ENCODE data around the gene RPE. TPM values are rescaled to one million over a fixed set of nuclear protein-coding genes. Genes with fewer than 3 reads are reported as not detected.

The RPE gene
- total RNA-seq, 3 donors from 2014 or later: 41.0 to 47.5 (median 41.7) TPM

- ATAC-seq: no peak
- no peaks in the 10 kb centered on the region for H3K36me3 ChIP-seq (ENCODE audit: low read depth)
- H3K9me3 ChIP-seq: no peaks in the 10 kb centered on the region
- H3K4me3 ChIP-seq: no peak overlapping the region
- TF ChIP-seq, protein P1, sequence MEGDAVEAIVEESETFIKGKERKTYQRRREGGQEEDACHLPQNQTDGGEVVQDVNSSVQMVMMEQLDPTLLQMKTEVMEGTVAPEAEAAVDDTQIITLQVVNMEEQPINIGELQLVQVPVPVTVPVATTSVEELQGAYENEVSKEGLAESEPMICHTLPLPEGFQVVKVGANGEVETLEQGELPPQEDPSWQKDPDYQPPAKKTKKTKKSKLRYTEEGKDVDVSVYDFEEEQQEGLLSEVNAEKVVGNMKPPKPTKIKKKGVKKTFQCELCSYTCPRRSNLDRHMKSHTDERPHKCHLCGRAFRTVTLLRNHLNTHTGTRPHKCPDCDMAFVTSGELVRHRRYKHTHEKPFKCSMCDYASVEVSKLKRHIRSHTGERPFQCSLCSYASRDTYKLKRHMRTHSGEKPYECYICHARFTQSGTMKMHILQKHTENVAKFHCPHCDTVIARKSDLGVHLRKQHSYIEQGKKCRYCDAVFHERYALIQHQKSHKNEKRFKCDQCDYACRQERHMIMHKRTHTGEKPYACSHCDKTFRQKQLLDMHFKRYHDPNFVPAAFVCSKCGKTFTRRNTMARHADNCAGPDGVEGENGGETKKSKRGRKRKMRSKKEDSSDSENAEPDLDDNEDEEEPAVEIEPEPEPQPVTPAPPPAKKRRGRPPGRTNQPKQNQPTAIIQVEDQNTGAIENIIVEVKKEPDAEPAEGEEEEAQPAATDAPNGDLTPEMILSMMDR (IDR thresholded peaks at IDR 0.05): no peak
- intact Hi-C loops (cut with DNase I, micrococcal nuclease): no loop called here
- H3K4me1 ChIP-seq (ENCODE audit: low read depth): peaks cover 23% of the 10 kb centered on the region
- no peak for DNase-seq
Observed at GRCh38 chr2:210003359-210003758, 921 bp downstream of the RPE start.

DNA sequence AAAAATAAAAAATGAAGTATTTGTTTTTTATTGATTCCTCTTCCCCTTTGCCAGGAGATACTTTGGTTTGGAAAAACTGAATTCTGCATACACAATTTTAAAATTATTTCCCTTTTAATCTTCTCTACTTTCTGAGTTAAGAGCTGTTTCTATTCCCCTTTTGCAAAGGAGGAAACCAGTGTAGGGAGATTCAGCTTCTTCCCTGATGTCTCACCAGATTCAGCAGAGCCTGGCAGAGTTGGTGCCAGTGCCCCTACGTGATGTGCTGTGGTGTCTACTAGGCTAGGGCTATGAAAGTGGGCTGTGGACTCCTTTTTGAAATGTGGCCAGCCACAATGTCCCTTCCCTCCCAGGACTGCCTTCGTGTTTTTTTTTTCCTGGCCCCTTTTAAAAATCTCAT lies 2.4 kb downstream of the RPE start:
- TF ChIP-seq, protein P1 (IDR thresholded peaks at IDR 0.05): no peak
- Histone ChIP-seq H3K4me1 (ENCODE audit: low read depth) (peaks cover 23% of the 10 kb centered on the region), H3K4me3 (no peak overlapping the region), H3K9me3 (no peaks in the 10 kb centered on the region), H3K36me3 (ENCODE audit: low read depth) (no peaks in the 10 kb centered on the region)
- intact Hi-C loops (cut with DNase I, micrococcal nuclease): no loop called here
- DNase-seq: no peak
- no peak for ATAC-seq

DNA sequence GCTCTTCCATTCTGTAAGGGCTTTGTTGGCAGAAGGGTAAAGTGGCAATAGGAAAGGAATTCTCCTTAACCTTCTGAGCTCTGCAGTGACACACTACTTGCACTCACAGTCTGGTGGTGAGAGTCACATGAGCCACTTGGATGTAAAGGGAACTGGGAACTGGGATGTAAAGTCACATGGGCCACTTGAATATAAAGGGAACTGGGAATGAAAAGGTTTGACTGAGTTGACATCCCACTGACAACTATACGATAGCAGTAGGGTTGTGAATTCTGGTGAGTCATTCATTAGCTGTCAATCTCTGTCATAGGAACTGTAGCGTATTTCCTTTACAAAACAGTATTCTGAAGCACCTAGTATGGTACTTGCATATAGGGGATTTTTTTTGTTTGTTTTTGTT lies 5.5 kb downstream of the RPE start:
- no peaks in the 10 kb centered on the region for H3K9me3 ChIP-seq

DNA sequence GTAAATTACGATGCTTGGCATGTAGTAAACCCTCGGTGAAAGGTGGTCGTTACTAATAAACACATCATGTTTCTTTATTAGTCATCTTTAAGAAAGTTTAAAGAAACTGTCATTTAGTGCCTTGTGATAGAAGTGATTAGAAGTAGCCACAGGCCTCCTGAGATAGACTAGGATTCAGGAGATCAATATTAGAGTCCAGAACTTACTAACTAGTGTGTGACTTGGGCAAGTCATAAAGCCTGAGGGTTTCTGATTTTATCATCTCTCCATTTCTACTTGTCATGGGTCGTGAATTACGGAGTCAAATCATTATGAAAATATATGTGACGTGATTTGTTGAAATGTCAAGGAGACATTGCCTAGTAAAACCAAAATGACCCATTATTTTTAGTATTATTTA lies 6.7 kb downstream of the RPE start:
- TF ChIP-seq, protein P1 (IDR thresholded peaks at IDR 0.05): no peak
- no peak overlapping the region for H3K4me3 ChIP-seq
- H3K9me3 ChIP-seq: no peaks in the 10 kb centered on the region
- intact Hi-C loops (cut with DNase I, micrococcal nuclease): no loop called here
- peaks cover 10% of the 10 kb centered on the region for H3K4me1 ChIP-seq (ENCODE audit: low read depth)
- H3K36me3 ChIP-seq (ENCODE audit: low read depth): no peaks in the 10 kb centered on the region
- no peak for DNase-seq
- no peak for ATAC-seq

More for the DNA sequence above, 5.5 kb downstream of the RPE start:
- H3K4me3 ChIP-seq: no peak overlapping the region
- H3K4me1 ChIP-seq (ENCODE audit: low read depth): peaks cover 22% of the 10 kb centered on the region
- DNase-seq: peak in 1 of 3 donors; percentile 20
- no peaks in the 10 kb centered on the region for H3K36me3 ChIP-seq (ENCODE audit: low read depth)
- TF ChIP-seq, protein P1 (IDR thresholded peaks at IDR 0.05): no peak
- peak; percentile 44 for ATAC-seq
- intact Hi-C loops (cut with DNase I, micrococcal nuclease): no loop called here

- peaks cover 4% of the 10 kb centered on the region for H3K4me1 ChIP-seq (ENCODE audit: low read depth)
- intact Hi-C loops (cut with DNase I, micrococcal nuclease): no loop called here
- no peak overlapping the region for H3K4me3 ChIP-seq
- DNase-seq (no peak), ATAC-seq (no peak)
- H3K36me3 ChIP-seq (ENCODE audit: low read depth): no peaks in the 10 kb centered on the region
- TF ChIP-seq, protein P1 (IDR thresholded peaks at IDR 0.05): no peak
- no peaks in the 10 kb centered on the region for H3K9me3 ChIP-seq
Observed at GRCh38 chr2:210009896-210010295, 7.5 kb downstream of the RPE start.

DNA sequence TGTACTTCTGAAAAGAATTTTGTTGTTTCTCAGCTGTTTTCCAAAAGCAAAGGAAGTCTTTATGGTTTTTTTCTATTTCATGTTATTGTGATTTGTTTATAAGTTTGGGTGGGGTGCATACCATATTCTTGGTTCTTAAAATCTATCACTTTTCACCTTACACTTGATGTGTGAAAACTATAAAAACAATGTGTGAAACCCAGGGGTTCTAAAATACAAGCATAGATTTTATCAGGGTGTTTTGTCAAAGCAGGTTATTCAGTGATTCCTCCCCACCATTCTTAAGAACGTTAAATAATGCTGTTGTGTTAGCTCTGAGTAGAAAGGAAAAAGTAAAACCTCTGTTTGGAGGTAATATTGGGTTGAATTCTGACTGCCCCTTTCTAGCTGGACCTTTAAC lies 17.7 kb downstream of the RPE start:
- H3K9me3 ChIP-seq: no peaks in the 10 kb centered on the region
- H3K4me1 ChIP-seq (ENCODE audit: low read depth): no peaks in the 10 kb centered on the region
- no peak for ATAC-seq
- TF ChIP-seq, protein P1 (IDR thresholded peaks at IDR 0.05): no peak
- no peak overlapping the region for H3K4me3 ChIP-seq
- intact Hi-C loops (cut with DNase I, micrococcal nuclease): no loop called here
- no peak for DNase-seq
- no peaks in the 10 kb centered on the region for H3K36me3 ChIP-seq (ENCODE audit: low read depth)
